ENCODE measurements around the gene UST. TPM values are rescaled to one million over a fixed set of nuclear protein-coding genes. Genes with fewer than 3 reads are reported as not detected.
A peak's percentile ranks its signal among the peaks of the same experiment; 100 is the strongest.

The UST gene
- total and polyA plus RNA-seq, 8 donors = 3.7 to 20.9 (median 8.6) TPM

- H3K4me3 ChIP-seq = no peak overlapping the region
- ATAC-seq (peak; percentile 59 to 75 (median 71)), DNase-seq (peak in 4 of 6 donors; percentile 32 to 54 (median 49)), FAIRE-seq (no peak)
- no peaks in the 10 kb centered on the region for H3K27me3 ChIP-seq
- 13 to 15% methylated on average over 12 of the region's 12 CpGs for WGBS, 2 donors
- TF ChIP-seq CTCF (IDR thresholded peaks at IDR 0.05) = no peak
- H3K36me3 ChIP-seq = no peaks in the 10 kb centered on the region
- peaks cover 17 to 50% (median 45%) of the 10 kb centered on the region in 3 donors for H3K4me1 ChIP-seq
- intact Hi-C loops (cut with DNase I) = no loop called here
- peak overlapping the region in 1 of 4 donors; percentile 48 for H3K27ac ChIP-seq
- no peaks in the 10 kb centered on the region for H3K9me3 ChIP-seq
Measured at GRCh38 chr6:149060985-149061760, 314.3 kb downstream of the UST start.

- no peak for DNase-seq
- FAIRE-seq = no peak
- H3K4me3 ChIP-seq = no peak overlapping the region
- no peaks in the 10 kb centered on the region for H3K9me3 ChIP-seq
- no peak for ATAC-seq
- no peak for TF ChIP-seq CTCF (IDR thresholded peaks at IDR 0.05)
- peaks cover 10 to 43% (median 38%) of the 10 kb centered on the region in 3 donors for H3K4me1 ChIP-seq
- H3K36me3 ChIP-seq = no peaks in the 10 kb centered on the region
- peak overlapping the region in 1 of 4 donors; percentile 48 for H3K27ac ChIP-seq
- H3K27me3 ChIP-seq = no peaks in the 10 kb centered on the region
- intact Hi-C loops (cut with DNase I) = no loop called here
- 37 to 43% methylated on average over 2 of the region's 2 CpGs for whole genome bisulfite sequencing, 2 donors
Measured at GRCh38 chr6:149061930-149062329, 315.1 kb downstream of the UST start.

GRCh38 chr6:149062653-149063348 is 316.0 kb downstream of the UST start:
- no peak overlapping the region for H3K27ac ChIP-seq
- WGBS, 2 donors = 94 to 97% methylated on average over 5 of the region's 5 CpGs

GRCh38 chr6:149063468-149063867 is 316.6 kb downstream of the UST start:
- H3K9me3 ChIP-seq = no peaks in the 10 kb centered on the region
- no peak for FAIRE-seq
- H3K27me3 ChIP-seq = no peaks in the 10 kb centered on the region
- intact Hi-C loops (cut with DNase I) = no loop called here
- H3K4me3 ChIP-seq = no peak overlapping the region
- DNase-seq = no peak
- no peak overlapping the region for H3K27ac ChIP-seq
- no peaks in the 10 kb centered on the region for H3K36me3 ChIP-seq
- ATAC-seq = no peak
- no peak for TF ChIP-seq CTCF (IDR thresholded peaks at IDR 0.05)
- H3K4me1 ChIP-seq = peaks cover 0 to 39% (median 26%) of the 10 kb centered on the region in 3 donors
- 91 to 97% methylated on average over 3 of the region's 3 CpGs for WGBS, 2 donors

More at GRCh38 chr6:149062653-149063348, 316.0 kb downstream of the UST start:
- H3K4me3 ChIP-seq = no peak overlapping the region
- DNase-seq (no peak), ATAC-seq (no peak), FAIRE-seq (no peak)
- intact Hi-C loops (cut with DNase I) = no loop called here
- no peaks in the 10 kb centered on the region for H3K9me3 ChIP-seq
- no peak for TF ChIP-seq CTCF (IDR thresholded peaks at IDR 0.05)
- H3K36me3 ChIP-seq = no peaks in the 10 kb centered on the region
- peaks cover 2 to 39% (median 29%) of the 10 kb centered on the region in 3 donors for H3K4me1 ChIP-seq
- H3K27me3 ChIP-seq = no peaks in the 10 kb centered on the region
